Stromal cell of bone marrow (primary cell): Measurements from ENCODE around the gene HOXB5.

Source experiments
- DNase-seq: peaks from one replicate; pipeline ENCODE4 v3.0.0-alpha.2; 2012; ENCODE audit warnings: low read depth

HOXB5 gene

GRCh38 chr17:48546924-48547807 is 46.4 kb downstream of the HOXB5 start:
- no peak for DNase-seq

GRCh38 chr17:48546137-48546923 is 47.2 kb downstream of the HOXB5 start:
- no peak for DNase-seq

- no peak for DNase-seq
Observed at GRCh38 chr17:48545539-48545938, 48.0 kb downstream of the HOXB5 start.

- no peak for DNase-seq
Observed at GRCh38 chr17:48545022-48545375, 48.6 kb downstream of the HOXB5 start, which contains the start of gene HOXB2. Gene HOXB2, minus strand, starts transcription at chr17:48545109. Its CDS starts 198 bp downstream, at chr17:48544911.

GRCh38 chr17:48544349-48545021 is 49.1 kb downstream of the HOXB5 start:
- peak; percentile 79 for DNase-seq

- DNase-seq, result no peak
Observed at GRCh38 chr17:48543854-48544348, 49.7 kb downstream of the HOXB5 start.

- no peak for DNase-seq
Observed at GRCh38 chr17:48543107-48543853, 50.3 kb downstream of the HOXB5 start.

GRCh38 chr17:48542698-48543106 is 50.9 kb downstream of the HOXB5 start:
- no peak for DNase-seq

GRCh38 chr17:48542114-48542656 is 51.4 kb downstream of the HOXB5 start:
- no peak for DNase-seq

GRCh38 chr17:48541577-48542113 is 51.9 kb downstream of the HOXB5 start:
- DNase-seq, result no peak
